Lung microvascular endothelial cell (primary cell): ENCODE results near the gene FNDC4. TPM values are rescaled to one million over a fixed set of nuclear protein-coding genes. Genes with fewer than 3 reads are reported as not detected.

Experiments used
- total RNA-seq: library from RNA; depleted of rRNA; stranded (reverse); fragments of >200 nt; gene quantifications from 2 replicates; pipeline ENCODE4 v1.2.1, GENCODE V29; 2014

FNDC4 gene
- total RNA-seq, 1 donor from 2014 or later, result 8.3 TPM

Other genes starting within 250 kb of the FNDC4 start
- 7.8 and 16.9 TPM in 2 replicates for gene SLC30A3, start 232.2 kb downstream of the FNDC4 start, total RNA-seq
- 0.44 and 1.4 TPM in 2 replicates for gene DNAJC5G, start 219.8 kb downstream of the FNDC4 start, total RNA-seq
- 0.44 and 1.2 TPM in 2 replicates for gene TRIM54, start 212.8 kb downstream of the FNDC4 start, total RNA-seq
- 0.40 and 0.44 TPM in 2 replicates for gene UCN, start 186.8 kb downstream of the FNDC4 start, total RNA-seq
- 32.7 and 34.2 TPM in 2 replicates for gene MPV17, start 172.1 kb downstream of the FNDC4 start, total RNA-seq
- 18.7 and 20.4 TPM in 2 replicates for gene GTF3C2, start 138.4 kb downstream of the FNDC4 start, total RNA-seq
- gene EIF2B4, start 124.9 kb downstream of the FNDC4 start, total RNA-seq, result 21.4 and 23.0 TPM in 2 replicates
- gene SNX17, start 124.6 kb downstream of the FNDC4 start, total RNA-seq, result 97.9 and 106 TPM in 2 replicates
- gene ZNF513, start 114.5 kb downstream of the FNDC4 start, total RNA-seq, result 4.8 and 7.1 TPM in 2 replicates
- gene PPM1G, start 85.6 kb downstream of the FNDC4 start, total RNA-seq, result 74.8 and 78.8 TPM in 2 replicates
- gene NRBP1, start 66.6 kb downstream of the FNDC4 start, total RNA-seq, result 71.9 and 79.0 TPM in 2 replicates
- gene KRTCAP3, start 52.8 kb downstream of the FNDC4 start, total RNA-seq, result not detected in 2 replicates
- 7.6 and 8.5 TPM in 2 replicates for gene IFT172, start 5.5 kb downstream of the FNDC4 start, total RNA-seq
- gene GCKR, start 1.6 kb upstream of the FNDC4 start, total RNA-seq, result 0.22 TPM in 1 of 2 replicates, not detected in the other
- 8.9 and 11.3 TPM in 2 replicates for gene ZNF512, start 87.8 kb upstream of the FNDC4 start, total RNA-seq
- 1.1 and 2.6 TPM in 2 replicates for gene CCDC121, start 133.8 kb upstream of the FNDC4 start, total RNA-seq
- 26.4 and 27.6 TPM in 2 replicates for gene GPN1, start 133.8 kb upstream of the FNDC4 start, total RNA-seq
- gene SUPT7L, start 168.4 kb upstream of the FNDC4 start, total RNA-seq, result 8.7 and 18.3 TPM in 2 replicates
- 14.6 and 18.7 TPM in 2 replicates for gene SLC4A1AP, start 168.7 kb upstream of the FNDC4 start, total RNA-seq